GM19328 (cell line): ENCODE data around the gene NREP.
"Not testable (repeated sequence)": the region's sequence is repeated elsewhere in the genome, so short reads cannot be mapped to it uniquely, and the experiment has no call there.

ENCODE experiments used
- ATAC-seq: cut with Tn5 transposase; IDR thresholded peaks from one replicate; pipeline ENCODE4 v1.9.1; 2021; ENCODE audit warnings: mild to moderate bottlenecking, moderate library complexity; ENCODE audit not compliant: unreplicated experiment

The NREP gene

DNA sequence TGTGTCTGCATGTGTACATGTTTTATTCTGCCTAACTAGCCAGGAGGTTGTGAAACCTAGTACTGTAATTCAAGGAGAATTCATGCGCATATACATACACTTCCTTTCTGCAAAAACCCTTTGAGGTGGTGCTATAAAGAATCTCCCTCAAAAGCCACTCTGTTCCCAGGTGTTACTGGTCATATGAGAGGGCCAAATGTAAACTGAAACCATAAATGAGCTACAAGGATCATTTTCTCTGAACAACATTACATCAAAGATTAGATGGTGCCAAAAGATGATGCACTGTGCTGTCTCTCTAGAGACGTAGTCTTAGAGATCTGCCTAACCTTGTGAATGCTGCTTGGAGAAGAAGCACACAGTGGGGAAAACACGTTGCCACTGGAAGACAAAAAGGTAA, 15.7 kb downstream of the NREP start:
- no peak for ATAC-seq

DNA sequence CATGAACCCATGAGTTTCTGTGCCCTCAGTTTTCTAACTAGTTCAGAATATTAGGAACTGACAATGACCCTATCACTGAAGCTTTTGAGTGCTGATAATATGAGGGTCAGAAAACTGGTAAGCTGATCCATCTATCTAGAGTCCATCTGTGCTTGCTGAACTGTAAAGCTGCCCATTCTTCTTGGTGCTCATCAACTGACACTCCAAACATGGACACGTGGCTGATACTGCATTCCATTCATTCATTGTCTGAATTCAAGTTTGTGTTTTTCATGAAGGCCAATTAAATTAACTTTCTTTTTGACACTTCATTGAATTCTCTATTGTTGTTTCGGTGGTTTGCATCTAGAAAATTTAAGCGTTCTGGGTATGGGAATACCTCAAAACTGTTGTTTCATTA, 17.6 kb downstream of the NREP start:
- no peak for ATAC-seq

DNA sequence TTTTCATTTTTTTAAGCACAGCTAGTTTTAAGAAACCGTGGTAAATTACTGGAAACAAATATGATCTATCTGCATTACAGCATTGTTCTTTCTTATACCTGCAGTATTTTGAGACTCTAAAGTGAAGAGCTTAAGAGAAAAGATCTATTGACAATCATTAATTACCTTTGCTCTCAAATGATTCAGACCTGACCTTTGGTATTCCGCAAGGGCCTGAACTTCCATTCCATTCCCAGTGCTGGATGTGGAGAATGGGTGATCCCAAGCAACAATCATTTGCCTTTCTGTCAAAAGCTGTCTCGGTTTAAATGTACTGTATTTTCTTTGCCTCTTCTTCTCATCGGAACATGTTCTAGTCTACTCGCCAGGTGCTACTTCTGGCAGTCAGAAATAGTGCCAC, 18.9 kb downstream of the NREP start:
- no peak for ATAC-seq

DNA sequence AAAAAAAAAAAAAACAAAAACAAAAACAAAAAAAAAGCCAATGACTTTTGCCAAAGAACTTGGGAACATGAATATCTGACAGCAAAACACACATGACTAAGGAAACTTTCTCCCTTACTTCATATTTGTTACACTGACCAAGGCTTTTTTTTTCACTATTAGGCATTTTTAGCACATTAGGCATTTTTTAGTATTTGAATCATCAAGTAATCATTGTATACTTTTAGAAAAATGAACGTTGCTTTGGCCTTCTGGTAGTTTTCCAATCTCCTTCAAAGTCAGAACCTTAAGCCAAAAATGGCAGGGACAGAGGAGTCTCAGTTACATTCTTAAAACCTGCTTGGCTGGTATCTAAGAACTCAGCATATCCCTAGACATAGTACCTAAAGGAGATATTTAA, 19.3 kb downstream of the NREP start:
- ATAC-seq = no peak

DNA sequence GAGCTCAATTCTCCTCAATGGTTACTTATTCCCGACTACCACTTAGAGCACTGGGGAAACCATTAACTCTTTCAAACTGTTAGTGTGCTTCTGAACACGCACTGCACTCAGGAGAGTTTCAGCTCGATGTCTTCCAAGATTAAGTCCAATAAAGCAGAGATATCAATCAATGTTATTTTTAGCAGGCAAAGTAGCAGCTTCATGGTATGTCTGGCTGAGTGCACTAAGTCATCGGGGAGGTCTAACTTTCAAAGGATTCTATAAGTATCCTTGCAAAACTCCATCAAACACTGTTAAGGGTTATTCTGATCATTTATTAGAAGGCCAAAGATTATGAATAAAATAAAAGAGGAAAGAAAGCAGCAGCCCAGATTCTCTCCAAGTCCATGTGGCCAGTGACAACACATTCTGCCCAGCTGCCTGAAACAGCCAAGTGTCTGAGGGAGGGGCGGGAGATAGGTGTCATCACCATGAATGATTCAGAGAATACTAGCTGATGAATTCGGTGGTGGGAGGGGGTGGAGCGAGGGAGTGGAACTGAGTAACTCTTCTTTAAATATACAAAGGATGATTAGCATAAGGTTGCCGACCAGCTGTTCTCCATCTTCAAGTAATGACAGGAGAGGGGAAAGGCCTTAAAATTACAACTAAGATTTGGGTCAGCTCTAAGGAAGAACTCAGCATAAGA, 21.3 kb downstream of the NREP start:
- ATAC-seq = no peak

DNA sequence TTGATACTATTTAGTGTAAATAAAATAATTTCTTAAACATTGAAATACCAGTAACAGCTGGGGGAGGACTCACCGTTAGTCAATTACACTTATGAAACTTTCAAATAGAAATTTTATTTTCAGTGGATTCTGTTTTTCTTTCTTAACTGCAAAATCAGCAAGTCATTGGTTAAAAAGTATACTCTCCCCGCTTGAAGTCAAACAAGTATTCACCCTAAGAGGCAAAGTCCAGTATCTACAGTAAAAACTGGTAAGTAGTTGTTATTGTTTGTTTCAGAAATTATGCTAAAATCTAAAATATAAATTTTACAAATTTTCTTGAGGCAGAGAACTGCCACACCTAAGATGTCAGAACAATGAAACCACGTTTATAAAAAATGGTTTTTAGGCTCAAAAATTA, 22.4 kb downstream of the NREP start:
- no peak for ATAC-seq

DNA sequence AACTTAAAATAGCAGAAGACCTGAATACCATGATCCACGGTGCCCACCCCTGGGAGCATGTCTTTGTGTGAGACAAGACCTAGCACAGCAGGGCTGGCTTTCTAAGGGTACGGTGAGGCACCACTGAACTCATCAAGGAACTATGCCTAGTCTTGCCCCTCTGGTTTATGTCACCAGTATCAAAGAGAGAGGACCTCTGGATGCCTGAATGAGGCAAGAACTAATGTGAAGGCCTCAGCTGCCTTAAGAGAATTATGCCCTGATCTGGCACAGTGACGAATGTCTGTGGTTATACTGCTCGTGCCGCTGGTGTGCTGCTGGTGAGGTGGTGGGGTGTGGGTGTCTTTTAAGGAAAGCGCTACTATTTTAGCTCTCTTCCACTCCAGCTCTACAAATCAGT, 23.0 kb downstream of the NREP start:
- no peak for ATAC-seq

DNA sequence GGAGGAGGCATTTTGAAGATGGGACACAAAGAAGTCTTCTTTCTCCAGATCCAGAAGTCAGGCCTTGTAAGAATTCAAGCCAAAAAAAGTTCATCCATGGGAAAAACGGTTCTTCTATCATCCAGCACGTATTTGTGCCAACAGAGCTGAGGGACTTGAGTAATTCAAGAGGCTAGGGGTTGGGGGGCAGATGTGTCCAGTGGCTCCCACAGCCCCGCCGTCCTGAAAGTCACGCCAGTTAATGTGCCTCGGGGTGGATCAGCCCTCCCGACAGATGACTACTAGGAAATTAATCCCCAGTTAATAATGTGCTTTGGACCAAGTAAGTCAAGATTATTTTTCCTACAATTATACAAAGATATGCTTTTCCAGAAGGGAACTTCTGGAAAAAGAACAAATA, 23.4 kb downstream of the NREP start:
- ATAC-seq = no peak

DNA sequence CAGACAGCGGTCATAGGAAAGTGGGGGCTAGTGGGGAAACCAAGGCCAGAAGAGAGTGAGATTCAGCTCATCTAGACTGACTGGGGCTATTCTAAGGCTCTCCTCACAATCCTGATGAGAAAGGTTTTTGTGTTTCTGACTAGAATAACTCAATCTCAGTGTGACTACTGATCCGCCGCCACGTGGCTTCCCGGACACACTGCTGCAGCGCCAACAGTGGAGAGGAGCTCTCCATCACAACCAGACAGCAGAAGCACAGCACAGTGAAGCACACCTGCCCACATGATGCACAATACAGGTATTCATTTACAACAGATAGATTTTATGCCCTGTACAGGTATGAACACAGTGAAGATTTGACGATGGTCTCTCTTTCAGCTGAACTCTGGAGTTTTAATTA, 25.4 kb downstream of the NREP start:
- ATAC-seq = no peak

DNA sequence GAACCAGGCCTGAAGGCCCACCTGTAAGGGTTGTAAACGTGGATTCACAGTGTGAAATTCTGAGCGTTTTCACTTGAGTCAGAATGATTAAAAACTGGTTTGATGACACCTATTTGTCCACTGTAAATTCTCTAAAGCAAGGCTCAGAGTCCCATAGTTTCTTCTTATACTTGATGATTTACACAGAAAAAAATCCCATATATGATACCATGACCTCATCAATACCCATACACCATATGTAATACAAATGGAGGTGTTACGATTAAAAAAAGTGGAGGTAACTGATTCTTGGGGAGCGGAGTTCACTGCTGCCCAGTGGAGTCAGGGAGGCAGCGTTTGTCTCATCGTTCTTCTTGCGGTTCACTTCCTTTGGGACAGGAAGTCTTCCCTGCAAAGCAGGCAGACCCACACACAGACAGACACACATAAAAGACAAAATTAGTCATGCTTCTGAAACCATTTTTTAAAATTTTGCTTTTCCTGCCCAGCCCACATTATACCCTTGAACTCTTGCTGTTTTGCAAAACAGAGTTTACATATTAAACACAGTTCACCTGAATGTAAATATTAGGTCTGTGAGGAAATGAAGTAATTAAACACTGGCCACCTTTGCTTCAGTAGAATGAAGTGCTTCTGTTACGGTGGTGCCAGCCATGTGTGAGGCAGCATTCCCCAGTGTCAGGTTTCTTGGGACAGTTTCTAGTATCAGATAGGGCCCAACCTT, 26.2 kb downstream of the NREP start:
- no peak for ATAC-seq

DNA sequence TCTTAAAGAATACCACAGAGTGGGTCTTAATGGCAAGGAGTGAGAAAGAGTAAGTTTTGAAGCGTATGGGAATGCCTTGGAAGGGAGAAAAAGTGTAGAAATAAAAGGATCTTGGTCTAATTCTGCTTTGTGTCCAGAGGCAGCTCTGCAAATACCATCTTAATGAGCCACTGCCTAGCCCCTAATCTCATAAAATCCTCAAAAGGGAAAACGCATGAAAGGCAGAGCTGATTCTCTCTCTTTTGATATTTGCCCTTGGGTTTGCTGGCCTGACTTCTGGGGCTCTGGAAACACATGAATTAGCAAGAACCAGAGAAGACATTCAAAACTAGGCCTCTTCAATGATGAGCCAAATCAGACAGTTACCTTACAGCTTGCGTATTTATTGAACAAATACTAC, 28.1 kb downstream of the NREP start:
- no peak for ATAC-seq

DNA sequence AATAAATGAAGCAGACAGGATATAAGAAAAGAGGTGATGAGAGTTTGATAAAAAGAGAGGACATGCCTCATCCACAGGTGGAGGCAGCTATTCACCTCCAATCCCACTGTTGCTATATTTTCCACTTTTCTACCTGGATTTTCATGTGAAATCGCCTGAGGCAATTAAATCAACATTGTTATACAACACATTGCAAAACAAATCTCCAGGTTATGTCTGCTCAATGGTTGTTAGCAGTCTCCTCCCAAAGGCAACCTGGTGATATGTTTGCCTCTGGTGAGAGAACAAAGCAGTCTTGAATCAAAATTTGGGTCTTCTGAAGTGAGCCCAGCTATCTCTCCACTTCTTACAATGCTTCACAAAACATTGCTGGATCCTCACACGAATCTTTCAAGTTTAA, 30.0 kb downstream of the NREP start:
- no peak for ATAC-seq

DNA sequence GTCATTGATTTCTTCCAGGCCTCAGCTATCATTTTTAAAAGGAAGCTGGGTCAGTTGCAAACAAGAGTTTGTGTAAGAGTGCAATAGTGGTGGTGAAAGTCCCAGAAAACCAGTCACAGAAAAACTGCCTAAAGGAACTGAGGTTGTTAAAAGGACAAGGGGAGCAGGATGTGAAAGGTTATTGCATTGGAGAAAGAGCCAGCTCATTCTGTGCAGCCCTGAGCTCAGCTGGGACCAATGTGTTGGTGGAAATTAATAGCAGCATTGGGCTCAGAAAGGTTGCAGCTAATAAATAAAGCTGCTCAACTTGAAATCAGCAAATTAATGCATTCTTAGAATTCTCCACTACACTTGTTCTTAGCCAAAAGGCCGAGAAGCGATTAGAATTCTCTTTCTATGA, 34.9 kb downstream of the NREP start:
- ATAC-seq = no peak

DNA sequence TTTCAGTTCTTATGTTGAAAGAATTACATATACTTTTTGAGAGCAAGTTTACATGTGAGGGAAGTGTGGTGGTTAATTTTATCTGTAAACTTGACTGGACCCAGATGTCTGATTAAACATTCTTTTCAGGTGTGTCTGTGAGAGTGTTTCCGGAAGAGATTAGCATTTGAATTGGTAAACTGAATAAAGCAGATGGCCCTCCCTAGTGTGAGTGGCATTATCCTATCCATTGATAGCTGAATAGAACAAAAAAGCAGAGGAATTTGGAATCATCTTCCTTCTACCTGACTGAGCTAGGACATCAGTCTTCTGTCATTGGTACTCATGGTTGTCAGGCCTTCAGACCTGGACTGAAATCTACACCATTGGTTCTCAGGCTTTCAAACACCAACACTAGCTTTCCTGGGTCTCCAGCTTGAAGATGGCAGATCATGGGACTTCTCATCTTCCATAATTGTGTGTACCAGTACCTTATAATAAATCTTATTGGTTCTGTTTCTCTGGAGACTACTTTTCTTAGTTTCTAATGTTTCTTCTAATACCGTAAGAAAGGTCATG, 36.6 kb downstream of the NREP start:
- ATAC-seq = no peak

DNA sequence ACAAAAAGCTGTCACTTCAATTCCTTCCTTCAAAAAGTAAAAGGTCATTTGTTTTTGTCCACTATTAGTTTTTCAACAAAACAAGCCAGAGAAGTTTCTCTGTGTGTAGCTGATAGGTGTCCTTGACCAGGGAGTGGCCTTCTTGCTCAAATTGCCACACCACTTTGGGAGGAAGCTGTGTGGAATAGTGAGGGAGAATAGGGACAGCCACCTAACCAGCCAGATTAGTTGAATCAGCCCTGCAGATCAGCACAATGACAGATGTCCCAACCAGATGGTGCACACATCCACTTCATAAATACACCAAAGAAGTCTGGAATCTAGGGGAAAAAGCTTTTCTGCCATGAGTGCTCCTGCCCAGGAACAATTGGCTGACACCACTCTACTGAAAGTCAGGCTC, 37.2 kb downstream of the NREP start:
- no peak for ATAC-seq

DNA sequence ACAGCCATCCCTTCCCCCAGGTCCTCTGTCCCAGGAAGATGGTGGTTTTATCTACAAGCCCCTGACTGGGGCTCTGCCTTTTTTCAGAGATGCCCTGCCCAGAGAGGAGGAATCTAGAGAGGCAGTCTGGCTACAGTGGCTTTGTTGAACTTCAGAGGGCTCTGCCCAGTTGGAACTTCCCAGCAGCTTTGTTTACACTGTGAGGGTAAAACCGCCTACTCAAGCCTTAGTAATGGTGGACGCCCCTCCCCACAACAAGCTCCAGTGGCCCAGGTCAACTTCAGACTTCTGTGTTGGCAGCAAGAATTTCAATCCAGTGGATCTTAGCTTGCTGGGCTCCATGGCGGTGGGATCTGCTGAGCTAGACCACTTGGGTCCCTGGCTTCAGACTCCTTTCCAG, 40.2 kb downstream of the NREP start:
- not testable (repeated sequence) for ATAC-seq

DNA sequence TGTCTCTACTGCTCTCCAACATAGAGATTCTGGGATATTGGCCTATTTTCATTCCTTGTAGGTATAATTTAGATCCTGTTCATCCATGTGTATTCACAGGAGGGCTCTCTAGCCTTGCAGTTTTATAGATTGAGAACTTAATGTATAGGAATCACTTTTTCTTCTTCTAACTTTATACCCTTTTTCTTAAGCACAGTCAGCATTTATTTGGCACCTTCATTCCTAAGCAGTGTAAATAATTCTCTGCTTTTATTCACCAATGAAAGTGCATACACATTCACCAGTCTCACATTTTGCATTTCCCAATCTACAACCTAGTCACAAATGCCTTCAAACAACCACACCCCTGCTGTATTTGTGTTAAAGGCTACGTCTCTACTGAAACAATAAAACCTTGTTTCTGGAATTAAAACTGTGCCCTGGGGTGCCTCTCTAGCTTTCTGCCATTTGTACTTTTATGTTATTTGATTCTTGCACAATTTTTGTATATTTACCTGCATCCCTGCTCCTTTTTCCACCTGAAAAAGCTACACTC, 49.3 kb downstream of the NREP start:
- ATAC-seq = no peak

DNA sequence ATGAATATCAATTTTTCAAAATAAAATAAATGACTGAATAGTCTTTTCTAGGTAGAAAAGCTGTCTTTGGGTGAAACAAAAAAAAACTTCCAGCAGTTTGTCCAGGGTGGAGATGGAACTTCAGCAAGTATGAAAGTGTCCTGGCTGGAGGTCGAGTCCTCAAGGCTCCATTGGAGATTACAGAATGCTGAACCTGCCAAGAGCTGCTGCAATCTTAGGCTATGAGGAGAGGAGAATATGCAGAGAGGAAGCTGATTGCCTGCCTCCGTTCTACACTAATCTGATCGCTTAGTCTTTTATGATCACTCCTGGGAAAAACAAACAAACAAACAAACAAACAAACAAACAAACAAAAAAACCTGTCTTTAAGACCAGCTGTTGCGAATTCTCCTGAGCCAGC, 50.6 kb downstream of the NREP start:
- ATAC-seq = no peak

DNA sequence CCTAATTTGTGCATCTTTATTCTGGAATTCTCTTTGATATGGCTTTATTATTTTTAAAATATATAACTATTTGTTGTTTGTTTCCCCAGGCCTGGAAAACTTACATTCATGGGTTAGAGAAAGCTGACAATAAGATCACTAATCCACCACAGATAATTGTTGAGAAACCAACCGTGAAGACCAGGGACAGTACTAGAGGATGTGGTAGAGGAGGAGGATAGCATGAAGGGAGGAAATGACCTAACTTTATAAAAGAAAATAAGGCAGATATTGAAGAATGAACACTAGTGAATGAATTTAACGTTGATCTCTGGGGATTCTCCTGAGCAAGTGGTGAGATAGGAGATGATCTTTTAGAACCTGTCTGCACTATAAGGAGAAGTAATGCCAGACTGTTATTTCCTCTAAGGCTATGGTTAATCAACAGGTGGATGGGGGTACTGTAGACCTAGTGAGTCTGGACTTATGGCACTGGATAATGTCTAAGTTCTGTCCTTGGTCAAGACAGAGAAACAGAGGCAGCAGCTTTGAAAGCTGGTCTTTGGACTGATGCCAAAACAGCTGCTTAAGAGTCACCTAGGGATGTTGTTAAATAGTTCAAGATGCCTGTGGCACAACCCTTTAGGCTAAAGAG, 52.4 kb downstream of the NREP start:
- ATAC-seq = no peak

DNA sequence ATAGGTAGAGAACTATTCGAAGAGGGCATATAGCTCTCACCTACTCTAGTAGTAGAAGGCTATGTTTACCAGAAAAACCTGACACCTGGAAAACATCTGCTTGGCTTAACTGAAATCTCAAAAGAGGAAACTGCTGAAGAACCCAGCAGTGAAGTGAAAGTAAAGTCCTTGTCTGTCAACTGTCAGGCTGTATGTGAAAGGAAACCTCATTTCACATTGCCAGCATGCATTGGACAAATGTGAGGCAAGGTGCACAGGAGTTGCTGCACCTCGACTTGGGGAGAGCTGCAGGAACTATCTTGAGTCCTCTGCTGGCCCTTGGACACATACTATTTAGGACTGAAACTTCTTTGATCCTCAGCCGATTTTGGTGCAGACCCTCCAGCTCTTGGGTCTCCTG, 53.3 kb downstream of the NREP start:
- peak; percentile 93 for ATAC-seq

DNA sequence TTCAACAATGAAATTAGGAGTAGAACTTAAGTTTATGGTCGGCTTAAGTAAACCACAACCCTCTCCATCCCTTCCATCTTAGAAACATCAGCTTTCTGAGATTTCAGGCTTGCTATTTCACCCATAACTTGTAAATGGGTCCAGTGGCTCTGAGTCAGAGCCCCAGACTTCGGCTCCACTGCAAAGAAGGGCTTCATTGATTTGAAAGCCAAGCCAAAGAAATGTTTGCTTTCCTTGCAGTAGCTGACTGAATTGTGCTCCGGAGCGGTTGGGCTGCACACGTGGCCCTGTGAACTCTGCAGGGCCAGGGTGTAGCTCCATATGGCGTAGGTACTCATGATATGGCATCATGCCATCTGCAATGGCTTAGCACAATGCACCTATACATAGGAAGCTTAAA, 57.0 kb downstream of the NREP start:
- ATAC-seq = no peak

DNA sequence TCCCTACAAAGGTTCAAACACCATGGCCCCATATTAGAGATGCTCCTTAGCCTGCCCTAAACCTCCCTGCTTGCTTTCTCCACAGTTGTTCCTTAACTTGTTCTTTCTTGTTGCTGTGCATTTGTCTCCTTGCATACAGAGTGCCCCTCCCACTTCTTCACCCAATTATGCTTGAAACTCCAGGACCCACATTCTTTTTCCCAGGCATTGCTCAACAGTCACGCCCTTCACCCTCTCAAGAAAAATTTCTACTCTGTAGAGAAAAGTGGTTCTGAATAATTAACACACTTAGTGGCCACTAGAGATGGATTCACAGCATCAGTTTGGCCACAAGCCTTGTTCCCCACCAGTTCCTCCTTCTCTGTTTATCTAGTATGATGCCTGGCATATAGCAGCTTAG, 57.7 kb downstream of the NREP start:
- ATAC-seq = no peak
